HepG2 (cell line): ENCODE results near the gene HTR3B.

Experiments used
- MXI1 ChIP-seq: IDR thresholded peaks from 3 replicates; pipeline ENCODE4 v1.6.1; 2012; ENCODE audit warnings: low read depth, low read length, inconsistent platforms, borderline replicate concordance
- PBX3 ChIP-seq: sonication (generic); formaldehyde crosslinking; IDR thresholded peaks from 2 replicates; pipeline ENCODE4 v1.8.1; 2023; ENCODE audit warnings: missing genetic modification reagents, inconsistent platforms, borderline replicate concordance
- YY1 ChIP-seq: IDR thresholded peaks from 2 replicates; pipeline ENCODE4 v1.6.1; 2011; ENCODE audit warnings: low read length, low read depth, moderate library complexity, mild to moderate bottlenecking; ENCODE audit not compliant: insufficient read depth, insufficient replicate concordance
- TF ChIP-seq, protein P1 (sequence below): fragments of 450-650 bp; IDR thresholded peaks from 2 replicates; pipeline ENCODE4 v1.6.1; 2017; ENCODE audit warnings: mild to moderate bottlenecking
- TF ChIP-seq, protein P2 (sequence below): sonication (generic); formaldehyde crosslinking; IDR thresholded peaks from 2 replicates; pipeline ENCODE4 v1.5.0; 2020; ENCODE audit warnings: mild to moderate bottlenecking, missing genetic modification reagents, borderline replicate concordance
- TF ChIP-seq, protein P3 (sequence below): sonication (generic); formaldehyde crosslinking; IDR thresholded peaks from 2 replicates; pipeline ENCODE4 v1.4.0; 2020; ENCODE audit warnings: missing genetic modification reagents

DNA sequence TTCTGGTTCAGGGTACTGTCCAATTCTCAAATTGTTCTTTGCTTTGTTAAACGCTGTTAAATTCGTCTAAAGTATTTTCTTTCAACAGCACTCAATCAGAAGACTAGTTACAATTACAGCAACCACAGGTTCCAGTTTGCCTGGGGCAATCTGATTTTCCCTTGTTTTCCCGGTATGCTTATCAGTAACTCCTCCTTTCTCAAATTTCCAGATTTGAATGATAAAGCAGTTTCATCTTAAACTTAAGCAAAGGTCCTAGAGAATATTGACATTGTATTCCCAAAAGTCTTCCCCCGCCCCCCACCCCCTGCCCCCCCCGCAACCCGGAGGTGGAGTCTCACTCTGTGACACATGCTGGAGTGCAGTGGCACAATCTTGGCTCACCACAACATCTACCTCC, 18.7 kb upstream of the HTR3B start:
- TF ChIP-seq MXI1: no peak
- TF ChIP-seq, protein P1, sequence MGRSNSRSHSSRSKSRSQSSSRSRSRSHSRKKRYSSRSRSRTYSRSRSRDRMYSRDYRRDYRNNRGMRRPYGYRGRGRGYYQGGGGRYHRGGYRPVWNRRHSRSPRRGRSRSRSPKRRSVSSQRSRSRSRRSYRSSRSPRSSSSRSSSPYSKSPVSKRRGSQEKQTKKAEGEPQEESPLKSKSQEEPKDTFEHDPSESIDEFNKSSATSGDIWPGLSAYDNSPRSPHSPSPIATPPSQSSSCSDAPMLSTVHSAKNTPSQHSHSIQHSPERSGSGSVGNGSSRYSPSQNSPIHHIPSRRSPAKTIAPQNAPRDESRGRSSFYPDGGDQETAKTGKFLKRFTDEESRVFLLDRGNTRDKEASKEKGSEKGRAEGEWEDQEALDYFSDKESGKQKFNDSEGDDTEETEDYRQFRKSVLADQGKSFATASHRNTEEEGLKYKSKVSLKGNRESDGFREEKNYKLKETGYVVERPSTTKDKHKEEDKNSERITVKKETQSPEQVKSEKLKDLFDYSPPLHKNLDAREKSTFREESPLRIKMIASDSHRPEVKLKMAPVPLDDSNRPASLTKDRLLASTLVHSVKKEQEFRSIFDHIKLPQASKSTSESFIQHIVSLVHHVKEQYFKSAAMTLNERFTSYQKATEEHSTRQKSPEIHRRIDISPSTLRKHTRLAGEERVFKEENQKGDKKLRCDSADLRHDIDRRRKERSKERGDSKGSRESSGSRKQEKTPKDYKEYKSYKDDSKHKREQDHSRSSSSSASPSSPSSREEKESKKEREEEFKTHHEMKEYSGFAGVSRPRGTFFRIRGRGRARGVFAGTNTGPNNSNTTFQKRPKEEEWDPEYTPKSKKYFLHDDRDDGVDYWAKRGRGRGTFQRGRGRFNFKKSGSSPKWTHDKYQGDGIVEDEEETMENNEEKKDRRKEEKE: no peak
- TF ChIP-seq PBX3 (CRISPR knock-in tag): no peak
- no peak for TF ChIP-seq YY1
- TF ChIP-seq, protein P2, sequence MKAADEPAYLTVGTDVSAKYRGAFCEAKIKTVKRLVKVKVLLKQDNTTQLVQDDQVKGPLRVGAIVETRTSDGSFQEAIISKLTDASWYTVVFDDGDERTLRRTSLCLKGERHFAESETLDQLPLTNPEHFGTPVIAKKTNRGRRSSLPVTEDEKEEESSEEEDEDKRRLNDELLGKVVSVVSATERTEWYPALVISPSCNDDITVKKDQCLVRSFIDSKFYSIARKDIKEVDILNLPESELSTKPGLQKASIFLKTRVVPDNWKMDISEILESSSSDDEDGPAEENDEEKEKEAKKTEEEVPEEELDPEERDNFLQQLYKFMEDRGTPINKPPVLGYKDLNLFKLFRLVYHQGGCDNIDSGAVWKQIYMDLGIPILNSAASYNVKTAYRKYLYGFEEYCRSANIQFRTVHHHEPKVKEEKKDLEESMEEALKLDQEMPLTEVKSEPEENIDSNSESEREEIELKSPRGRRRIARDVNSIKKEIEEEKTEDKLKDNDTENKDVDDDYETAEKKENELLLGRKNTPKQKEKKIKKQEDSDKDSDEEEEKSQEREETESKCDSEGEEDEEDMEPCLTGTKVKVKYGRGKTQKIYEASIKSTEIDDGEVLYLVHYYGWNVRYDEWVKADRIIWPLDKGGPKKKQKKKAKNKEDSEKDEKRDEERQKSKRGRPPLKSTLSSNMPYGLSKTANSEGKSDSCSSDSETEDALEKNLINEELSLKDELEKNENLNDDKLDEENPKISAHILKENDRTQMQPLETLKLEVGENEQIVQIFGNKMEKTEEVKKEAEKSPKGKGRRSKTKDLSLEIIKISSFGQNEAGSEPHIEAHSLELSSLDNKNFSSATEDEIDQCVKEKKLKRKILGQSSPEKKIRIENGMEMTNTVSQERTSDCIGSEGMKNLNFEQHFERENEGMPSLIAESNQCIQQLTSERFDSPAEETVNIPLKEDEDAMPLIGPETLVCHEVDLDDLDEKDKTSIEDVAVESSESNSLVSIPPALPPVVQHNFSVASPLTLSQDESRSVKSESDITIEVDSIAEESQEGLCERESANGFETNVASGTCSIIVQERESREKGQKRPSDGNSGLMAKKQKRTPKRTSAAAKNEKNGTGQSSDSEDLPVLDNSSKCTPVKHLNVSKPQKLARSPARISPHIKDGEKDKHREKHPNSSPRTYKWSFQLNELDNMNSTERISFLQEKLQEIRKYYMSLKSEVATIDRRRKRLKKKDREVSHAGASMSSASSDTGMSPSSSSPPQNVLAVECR: no peak
- TF ChIP-seq, protein P3, sequence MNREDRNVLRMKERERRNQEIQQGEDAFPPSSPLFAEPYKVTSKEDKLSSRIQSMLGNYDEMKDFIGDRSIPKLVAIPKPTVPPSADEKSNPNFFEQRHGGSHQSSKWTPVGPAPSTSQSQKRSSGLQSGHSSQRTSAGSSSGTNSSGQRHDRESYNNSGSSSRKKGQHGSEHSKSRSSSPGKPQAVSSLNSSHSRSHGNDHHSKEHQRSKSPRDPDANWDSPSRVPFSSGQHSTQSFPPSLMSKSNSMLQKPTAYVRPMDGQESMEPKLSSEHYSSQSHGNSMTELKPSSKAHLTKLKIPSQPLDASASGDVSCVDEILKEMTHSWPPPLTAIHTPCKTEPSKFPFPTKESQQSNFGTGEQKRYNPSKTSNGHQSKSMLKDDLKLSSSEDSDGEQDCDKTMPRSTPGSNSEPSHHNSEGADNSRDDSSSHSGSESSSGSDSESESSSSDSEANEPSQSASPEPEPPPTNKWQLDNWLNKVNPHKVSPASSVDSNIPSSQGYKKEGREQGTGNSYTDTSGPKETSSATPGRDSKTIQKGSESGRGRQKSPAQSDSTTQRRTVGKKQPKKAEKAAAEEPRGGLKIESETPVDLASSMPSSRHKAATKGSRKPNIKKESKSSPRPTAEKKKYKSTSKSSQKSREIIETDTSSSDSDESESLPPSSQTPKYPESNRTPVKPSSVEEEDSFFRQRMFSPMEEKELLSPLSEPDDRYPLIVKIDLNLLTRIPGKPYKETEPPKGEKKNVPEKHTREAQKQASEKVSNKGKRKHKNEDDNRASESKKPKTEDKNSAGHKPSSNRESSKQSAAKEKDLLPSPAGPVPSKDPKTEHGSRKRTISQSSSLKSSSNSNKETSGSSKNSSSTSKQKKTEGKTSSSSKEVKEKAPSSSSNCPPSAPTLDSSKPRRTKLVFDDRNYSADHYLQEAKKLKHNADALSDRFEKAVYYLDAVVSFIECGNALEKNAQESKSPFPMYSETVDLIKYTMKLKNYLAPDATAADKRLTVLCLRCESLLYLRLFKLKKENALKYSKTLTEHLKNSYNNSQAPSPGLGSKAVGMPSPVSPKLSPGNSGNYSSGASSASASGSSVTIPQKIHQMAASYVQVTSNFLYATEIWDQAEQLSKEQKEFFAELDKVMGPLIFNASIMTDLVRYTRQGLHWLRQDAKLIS (CRISPR knock-in tag): no peak
